HepG2 (cell line): Measurements from ENCODE around the gene COL9A3. TPM values are rescaled to one million over a fixed set of nuclear protein-coding genes. Genes with fewer than 3 reads are reported as not detected.

Experiments used
- GABPB1 ChIP-seq: IDR thresholded peaks from 2 replicates; pipeline ENCODE4 v1.6.1; 2016; ENCODE audit warnings: mild to moderate bottlenecking, missing genetic modification reagents, moderate library complexity, missing compliant biosample characterization
- GMEB2 ChIP-seq: IDR thresholded peaks from 2 replicates; pipeline ENCODE4 v1.6.1; 2016; ENCODE audit warnings: missing biosample characterization, missing genetic modification reagents, low read depth
- MAX ChIP-seq: IDR thresholded peaks from 2 replicates; pipeline ENCODE4 v1.6.1; 2012; ENCODE audit warnings: inconsistent platforms
- RCOR2 ChIP-seq: IDR thresholded peaks from 2 replicates; pipeline ENCODE4 v1.6.1; 2016; ENCODE audit warnings: missing biosample characterization, missing genetic modification reagents
- RFXANK ChIP-seq: IDR thresholded peaks from 2 replicates; pipeline ENCODE4 v1.6.1; 2016
- SKI ChIP-seq: fragments of 450-650 bp; IDR thresholded peaks from one replicate; pipeline ENCODE4 v1.6.1; 2018; ENCODE audit warnings: mild to moderate bottlenecking; ENCODE audit not compliant: partially characterized antibody
- SRF ChIP-seq: IDR thresholded peaks from 2 replicates; pipeline ENCODE4 v1.6.1; 2011; ENCODE audit warnings: mild to moderate bottlenecking, low read depth, low read length, moderate library complexity
- TCF12 ChIP-seq, 2 experiments: fragments of 450-650 bp in 1 of 2; sonication (generic) in 1 of 2; formaldehyde crosslinking in 1 of 2; IDR thresholded peaks; 2 replicates each; pipeline versions ENCODE4 v1.6.1 to v1.8.0; 2017 to 2022; ENCODE audit warnings: antibody characterized with exemption in 1 of 2, mild to moderate bottlenecking in 1 of 2, missing genetic modification reagents in 1 of 2, moderate library complexity in 1 of 2
- ZBTB14 ChIP-seq: sonication (generic); formaldehyde crosslinking; IDR thresholded peaks from 2 replicates; pipeline ENCODE4 v1.4.0; 2020; ENCODE audit warnings: missing genetic modification reagents
- ZBTB8A ChIP-seq: sonication (generic); formaldehyde crosslinking; IDR thresholded peaks from 2 replicates; pipeline ENCODE4 v1.4.0; 2020; ENCODE audit warnings: mild to moderate bottlenecking, low read depth, missing genetic modification reagents, borderline replicate concordance
- ZNF260 ChIP-seq: sonication (generic); formaldehyde crosslinking; IDR thresholded peaks from 2 replicates; pipeline ENCODE4 v1.4.0; 2020; ENCODE audit warnings: missing genetic modification reagents, low read depth, mild to moderate bottlenecking, borderline replicate concordance
- ZNF281 ChIP-seq: sonication (generic); formaldehyde crosslinking; IDR thresholded peaks from 2 replicates; pipeline ENCODE4 v1.4.0; 2020; ENCODE audit warnings: missing genetic modification reagents, borderline replicate concordance
- ZNF704 ChIP-seq: sonication (generic); formaldehyde crosslinking; IDR thresholded peaks from 2 replicates; pipeline ENCODE4 v1.8.1; 2023; ENCODE audit warnings: mild to moderate bottlenecking, inconsistent platforms, moderate library complexity, missing genetic modification reagents, borderline replicate concordance
- polyA plus RNA-seq, 8 experiments: library from polyadenylated mRNA; depleted of rRNA in 3 of 8; stranded (reverse) in 7 of 8; unstranded in 1 of 8; fragments of >200 nt; fragmentation: Illumina TruSeq in 4 of 8; extraction: Trizol in 4 of 8; gene quantifications; 2 replicates each; pipeline versions ENCODE4 v1.2.1 to v1.2.3, GENCODE V29; 2011 to 2016; ENCODE audit warnings: low read depth in 4 of 8, missing spikeins in 1 of 8, mixed read lengths in 1 of 8; ENCODE audit not compliant: insufficient read depth in 1 of 8
- total RNA-seq, 5 experiments: library from RNA; depleted of rRNA; stranded (reverse); fragments of >200 nt; fragmentation: Illumina TruSeq; extraction: Trizol; gene quantifications; 2 replicates each; pipeline ENCODE4 v1.2.3, GENCODE V29; 2016; ENCODE audit warnings: low read depth in 1 of 5
- TF ChIP-seq, protein P1 (sequence below): sonication (generic); formaldehyde crosslinking; IDR thresholded peaks from 2 replicates; pipeline ENCODE4 v1.4.0; 2020; ENCODE audit warnings: missing genetic modification reagents

COL9A3 gene
- total and polyA plus RNA-seq, 2 of the 13 experiments (the other 11 are each of a cell fraction or from before 2014, with no cell fraction given): 155 to 204 TPM

DNA sequence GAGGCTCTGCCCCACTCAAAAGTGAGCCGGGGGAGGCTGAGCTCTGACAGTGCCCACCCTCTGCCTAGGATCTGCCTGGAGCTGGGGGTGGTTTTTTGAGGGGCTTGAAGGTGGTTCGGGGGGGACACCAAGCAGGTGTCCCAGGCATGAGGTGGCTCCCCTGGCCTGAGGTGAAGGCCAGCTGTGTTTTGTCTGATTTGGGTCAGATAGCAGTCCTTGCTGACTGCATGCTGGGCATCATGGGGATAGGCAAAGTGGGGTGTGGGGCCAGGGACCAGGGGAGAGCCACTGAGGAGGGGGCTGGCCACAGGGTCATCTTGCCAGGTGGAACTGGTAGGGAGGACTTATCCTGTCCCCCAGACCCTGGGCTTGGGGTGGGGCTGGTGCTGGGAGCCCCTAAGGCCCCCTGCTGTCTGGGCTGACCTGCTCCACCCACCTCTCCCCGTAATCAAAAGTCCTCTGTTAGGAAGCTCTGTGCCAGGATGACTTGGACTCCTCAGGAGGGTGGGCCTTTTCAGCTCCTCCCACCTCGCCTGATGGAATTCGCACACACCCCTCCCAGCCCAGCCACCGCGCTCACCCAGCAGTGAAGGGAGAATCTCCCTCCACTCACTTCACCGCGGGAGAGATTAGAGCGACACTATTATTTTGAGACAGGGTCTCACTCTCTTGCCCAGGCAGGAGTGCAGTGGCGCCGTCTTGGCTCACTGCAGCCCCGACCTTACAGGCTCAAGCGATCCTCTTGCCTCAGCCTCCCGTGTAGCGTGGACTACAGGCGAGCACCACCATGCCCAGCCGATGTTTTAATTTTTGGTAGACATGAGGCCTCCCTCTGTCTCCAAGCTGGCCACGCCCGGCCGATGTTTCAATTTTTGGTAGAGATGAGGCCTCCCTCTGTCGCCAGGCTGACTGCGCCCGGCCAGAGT, 1.5 kb upstream of the COL9A3 start (continued):
- 0 out of 2 replicates have a peak, but pooled peaks have one; percentile 15 for TF ChIP-seq ZBTB14 (CRISPR knock-in tag)
- TF ChIP-seq ZNF281 (CRISPR knock-in tag): no peak
- peak; percentile 28; the same call in 1 of the 2 replicates for TF ChIP-seq ZNF704
- no peak for TF ChIP-seq RFXANK (CRISPR knock-in tag)
- TF ChIP-seq TCF12 (IDR thresholded peaks at IDR 0.05): no peak
- no peak for TF ChIP-seq TCF12 (CRISPR knock-in tag; IDR thresholded peaks at IDR 0.05)
- TF ChIP-seq GMEB2 (CRISPR knock-in tag): no peak
- TF ChIP-seq ZNF260 (CRISPR knock-in tag): no peak
- no peak for TF ChIP-seq SKI
- TF ChIP-seq ZBTB8A (CRISPR knock-in tag): no peak
- no peak for TF ChIP-seq SRF
- TF ChIP-seq MAX: peak; percentile 54; the same call in 1 of the 2 replicates
- peak; percentile 12; the same call in 1 of the 2 replicates for TF ChIP-seq GABPB1 (CRISPR knock-in tag)
- TF ChIP-seq, protein P1, sequence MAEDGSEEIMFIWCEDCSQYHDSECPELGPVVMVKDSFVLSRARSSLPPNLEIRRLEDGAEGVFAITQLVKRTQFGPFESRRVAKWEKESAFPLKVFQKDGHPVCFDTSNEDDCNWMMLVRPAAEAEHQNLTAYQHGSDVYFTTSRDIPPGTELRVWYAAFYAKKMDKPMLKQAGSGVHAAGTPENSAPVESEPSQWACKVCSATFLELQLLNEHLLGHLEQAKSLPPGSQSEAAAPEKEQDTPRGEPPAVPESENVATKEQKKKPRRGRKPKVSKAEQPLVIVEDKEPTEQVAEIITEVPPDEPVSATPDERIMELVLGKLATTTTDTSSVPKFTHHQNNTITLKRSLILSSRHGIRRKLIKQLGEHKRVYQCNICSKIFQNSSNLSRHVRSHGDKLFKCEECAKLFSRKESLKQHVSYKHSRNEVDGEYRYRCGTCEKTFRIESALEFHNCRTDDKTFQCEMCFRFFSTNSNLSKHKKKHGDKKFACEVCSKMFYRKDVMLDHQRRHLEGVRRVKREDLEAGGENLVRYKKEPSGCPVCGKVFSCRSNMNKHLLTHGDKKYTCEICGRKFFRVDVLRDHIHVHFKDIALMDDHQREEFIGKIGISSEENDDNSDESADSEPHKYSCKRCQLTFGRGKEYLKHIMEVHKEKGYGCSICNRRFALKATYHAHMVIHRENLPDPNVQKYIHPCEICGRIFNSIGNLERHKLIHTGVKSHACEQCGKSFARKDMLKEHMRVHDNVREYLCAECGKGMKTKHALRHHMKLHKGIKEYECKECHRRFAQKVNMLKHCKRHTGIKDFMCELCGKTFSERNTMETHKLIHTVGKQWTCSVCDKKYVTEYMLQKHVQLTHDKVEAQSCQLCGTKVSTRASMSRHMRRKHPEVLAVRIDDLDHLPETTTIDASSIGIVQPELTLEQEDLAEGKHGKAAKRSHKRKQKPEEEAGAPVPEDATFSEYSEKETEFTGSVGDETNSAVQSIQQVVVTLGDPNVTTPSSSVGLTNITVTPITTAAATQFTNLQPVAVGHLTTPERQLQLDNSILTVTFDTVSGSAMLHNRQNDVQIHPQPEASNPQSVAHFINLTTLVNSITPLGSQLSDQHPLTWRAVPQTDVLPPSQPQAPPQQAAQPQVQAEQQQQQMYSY (CRISPR knock-in tag): no peak
- no peak for TF ChIP-seq RCOR2 (CRISPR knock-in tag)
